HG03095 (cell line): Measurements from ENCODE around the gene BPHL.
"Not testable (repeated sequence)": the region's sequence is repeated elsewhere in the genome, so short reads cannot be mapped to it uniquely, and the experiment has no call there.

Experiments used
- ATAC-seq: cut with Tn5 transposase; IDR thresholded peaks from one replicate; pipeline ENCODE4 v1.9.1; 2021; ENCODE audit warnings: moderate library complexity; ENCODE audit not compliant: unreplicated experiment

BPHL gene

GRCh38 chr6:3176562-3177355, 58.2 kb downstream of the BPHL start:
- ATAC-seq: no peak

GRCh38 chr6:3178666-3179065, 60.2 kb downstream of the BPHL start:
- ATAC-seq: not testable (repeated sequence)

- not testable (repeated sequence) for ATAC-seq
Observed at GRCh38 chr6:3179945-3180344, 61.4 kb downstream of the BPHL start.

- ATAC-seq: no peak
Observed at GRCh38 chr6:3181105-3181504, 62.6 kb downstream of the BPHL start.

GRCh38 chr6:3183066-3183465, 64.6 kb downstream of the BPHL start:
- no peak for ATAC-seq

GRCh38 chr6:3186974-3187382, 68.5 kb downstream of the BPHL start:
- ATAC-seq: no peak

GRCh38 chr6:3188262-3188661, 69.8 kb downstream of the BPHL start:
- no peak for ATAC-seq

GRCh38 chr6:3189192-3189591, 70.7 kb downstream of the BPHL start:
- not testable (repeated sequence) for ATAC-seq

GRCh38 chr6:3190056-3190455, 71.5 kb downstream of the BPHL start:
- ATAC-seq: no peak

- ATAC-seq: no peak
Observed at GRCh38 chr6:3190779-3191178, 72.3 kb downstream of the BPHL start.

- no peak for ATAC-seq
Observed at GRCh38 chr6:3193102-3193849, 74.8 kb downstream of the BPHL start.

GRCh38 chr6:3194535-3195419, 76.3 kb downstream of the BPHL start:
- no peak for ATAC-seq

GRCh38 chr6:3195420-3195694, 76.8 kb downstream of the BPHL start:
- ATAC-seq: no peak

- no peak for ATAC-seq
Observed at GRCh38 chr6:3195695-3196497, 77.4 kb downstream of the BPHL start.

GRCh38 chr6:3196770-3197169, 78.3 kb downstream of the BPHL start:
- no peak for ATAC-seq

GRCh38 chr6:3197734-3198133, 79.2 kb downstream of the BPHL start:
- not testable (repeated sequence) for ATAC-seq

- ATAC-seq: no peak
Observed at GRCh38 chr6:3199382-3199781, 80.9 kb downstream of the BPHL start.

- no peak for ATAC-seq
Observed at GRCh38 chr6:3200682-3201081, 82.2 kb downstream of the BPHL start.

- ATAC-seq: no peak
Observed at GRCh38 chr6:3201388-3201787, 82.9 kb downstream of the BPHL start.
